GM10266 (cell line): ENCODE results near the gene RIMS1.

Experiments
- DNase-seq: peaks from one replicate; pipeline ENCODE4 v3.0.0; 2012; ENCODE audit errors: extremely low spot score
- CTCF ChIP-seq: IDR thresholded peaks from 2 replicates; pipeline ENCODE4 v1.5.1; 2012; ENCODE audit warnings: mild to moderate bottlenecking, low read depth; ENCODE audit not compliant: control insufficient read depth, insufficient read depth; ENCODE audit errors: missing control alignments

Gene RIMS1

DNA sequence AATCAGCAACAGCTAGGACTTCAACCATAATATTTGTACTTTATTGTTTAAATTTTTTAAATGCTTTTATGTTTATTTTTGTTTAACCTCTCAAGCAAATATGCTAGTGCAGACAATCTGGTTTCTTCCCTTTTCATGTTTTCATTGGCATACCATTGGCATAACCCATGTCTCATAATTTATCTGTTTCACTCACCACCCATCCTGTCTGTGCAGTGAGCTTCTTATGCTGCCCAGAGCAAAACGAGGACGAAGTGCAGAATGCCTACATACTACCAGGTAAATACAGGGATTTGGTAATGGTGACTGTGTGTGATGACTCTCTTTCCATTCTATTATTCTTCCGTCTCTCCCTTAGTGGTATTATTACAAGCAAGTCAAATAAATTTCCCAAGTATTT is 374.1 kb downstream of the RIMS1 start:
- no peak for TF ChIP-seq CTCF
- no peak for DNase-seq

DNA sequence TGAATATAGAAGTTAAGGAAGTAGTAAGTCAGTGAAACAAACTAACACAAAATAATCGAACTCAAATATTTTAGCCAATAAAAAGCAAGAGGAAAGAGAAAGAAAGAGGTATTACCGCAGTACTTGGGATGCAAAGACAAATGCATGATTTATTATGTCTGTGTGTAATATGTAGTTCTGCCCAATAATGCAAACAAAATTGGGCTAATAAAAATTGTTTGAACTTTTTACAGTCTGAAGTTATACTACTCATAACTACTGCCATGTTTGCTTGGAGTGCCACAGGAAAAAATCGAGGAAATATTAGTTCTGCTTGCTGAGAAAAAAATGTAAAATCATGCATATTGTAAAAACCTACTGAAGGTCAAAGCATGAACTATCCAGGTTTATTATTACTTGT is 375.2 kb downstream of the RIMS1 start:
- no peak for TF ChIP-seq CTCF
- DNase-seq = no peak

GRCh38 chr6:72262254-72262653 is 375.9 kb downstream of the RIMS1 start:
- no peak for DNase-seq
- TF ChIP-seq CTCF = no peak

- TF ChIP-seq CTCF = no peak
- DNase-seq = no peak
Observed at GRCh38 chr6:72267470-72267869, 381.1 kb downstream of the RIMS1 start.

DNA sequence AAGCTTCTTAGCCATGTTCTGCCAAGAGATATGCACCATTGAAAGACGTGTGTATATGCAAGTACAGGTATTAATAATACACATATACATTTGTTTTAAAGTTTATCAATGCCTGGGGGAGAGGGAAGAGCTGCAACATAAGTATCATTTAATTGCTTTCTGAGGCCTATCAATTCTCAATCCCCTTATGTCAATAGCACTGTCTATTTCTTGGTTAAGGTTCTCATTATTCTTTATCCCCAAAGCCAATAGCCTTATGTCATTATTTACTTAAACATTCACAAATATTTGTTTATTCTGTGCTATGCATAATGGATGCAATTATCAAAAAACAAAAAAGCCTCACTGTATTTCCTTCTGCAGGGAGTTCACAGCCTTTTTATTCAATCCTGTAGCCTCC is 385.2 kb downstream of the RIMS1 start:
- TF ChIP-seq CTCF = no peak
- DNase-seq = no peak

- no peak for DNase-seq
- TF ChIP-seq CTCF = no peak
Observed at GRCh38 chr6:72272958-72273357, 386.6 kb downstream of the RIMS1 start.

DNA sequence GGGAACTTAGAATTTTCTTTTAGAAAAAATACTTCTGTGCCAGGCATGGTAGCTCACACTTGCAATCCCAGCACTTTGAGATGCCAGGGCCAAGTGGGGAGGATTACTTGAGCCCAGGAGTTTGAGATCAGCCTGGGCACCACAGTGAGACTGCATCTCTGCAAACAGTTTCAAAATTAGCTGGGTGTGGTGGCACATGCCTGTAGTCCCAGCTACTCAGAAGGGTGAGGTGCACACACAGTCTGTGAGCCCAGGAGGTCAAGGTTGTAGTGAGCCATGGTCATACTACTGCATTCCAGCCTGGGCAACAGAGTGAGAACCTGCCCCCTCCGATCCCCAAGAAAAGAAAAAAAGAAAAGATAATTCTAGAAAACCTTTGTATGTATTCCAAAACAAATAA is 389.5 kb downstream of the RIMS1 start:
- TF ChIP-seq CTCF = no peak
- DNase-seq = no peak
